ENCODE results near the gene BACH2.

BACH2 gene

GRCh38 chr6:90026216-90026615 lies 270.4 kb downstream of the BACH2 start:
- TF ChIP-seq POLR2AphosphoS5 (IDR thresholded peaks at IDR 0.05; ENCODE audit: low read depth) (no peak), CTCF (IDR thresholded peaks at IDR 0.05; ENCODE audit: insufficient read depth, low read length) (no peak), REST (IDR thresholded peaks at IDR 0.05; ENCODE audit: insufficient replicate concordance, low read depth) (no peak)
- no peak for DNase-seq (ENCODE audit: low read depth in 1 of 2, low spot score in 1 of 2)
- no peak overlapping the region for H3K4me3 ChIP-seq (replicated peaks; ENCODE audit: insufficient read depth, low read length)
- no peak overlapping the region for H3K27ac ChIP-seq (replicated peaks)
- H3K27me3 ChIP-seq (ENCODE audit: insufficient read depth, poor library complexity, severe bottlenecking), result no peaks in the 10 kb centered on the region

GRCh38 chr6:90025523-90026061 lies 271.1 kb downstream of the BACH2 start:
- H3K27ac ChIP-seq (replicated peaks), result no peak overlapping the region
- no peak for TF ChIP-seq POLR2AphosphoS5 (IDR thresholded peaks at IDR 0.05; ENCODE audit: low read depth)
- TF ChIP-seq GABPA (IDR thresholded peaks at IDR 0.05; ENCODE audit: low read depth), result no peak
- H3K27me3 ChIP-seq (ENCODE audit: insufficient read depth, poor library complexity, severe bottlenecking), result no peaks in the 10 kb centered on the region
- H3K4me3 ChIP-seq (replicated peaks; ENCODE audit: insufficient read depth, low read length), result no peak overlapping the region
- no peak for DNase-seq (ENCODE audit: low read depth in 1 of 2, low spot score in 1 of 2)

GRCh38 chr6:90024633-90025032 lies 272.0 kb downstream of the BACH2 start:
- no peak for TF ChIP-seq CTCF (IDR thresholded peaks at IDR 0.05; ENCODE audit: insufficient read depth, low read length)
- no peak for TF ChIP-seq POLR2AphosphoS5 (IDR thresholded peaks at IDR 0.05; ENCODE audit: low read depth)
- no peak for TF ChIP-seq GABPA (IDR thresholded peaks at IDR 0.05; ENCODE audit: low read depth)
- no peak for TF ChIP-seq SPI1 (IDR thresholded peaks at IDR 0.05; ENCODE audit: borderline replicate concordance, low read depth)
- TF ChIP-seq REST (IDR thresholded peaks at IDR 0.05; ENCODE audit: insufficient replicate concordance, low read depth), result no peak
- no peak for DNase-seq (ENCODE audit: low read depth in 1 of 2, low spot score in 1 of 2)
- Histone ChIP-seq H3K27me3 (ENCODE audit: insufficient read depth, poor library complexity, severe bottlenecking) (no peaks in the 10 kb centered on the region), H3K27ac (replicated peaks) (no peak overlapping the region), H3K4me3 (replicated peaks; ENCODE audit: insufficient read depth, low read length) (no peak overlapping the region)

- TF ChIP-seq SPI1 (IDR thresholded peaks at IDR 0.05; ENCODE audit: borderline replicate concordance, low read depth), result no peak
- no peak for TF ChIP-seq CTCF (IDR thresholded peaks at IDR 0.05; ENCODE audit: insufficient read depth, low read length)
- no peak for TF ChIP-seq GABPA (IDR thresholded peaks at IDR 0.05; ENCODE audit: low read depth)
- no peak for TF ChIP-seq POLR2AphosphoS5 (IDR thresholded peaks at IDR 0.05; ENCODE audit: low read depth)
- no peak for TF ChIP-seq REST (IDR thresholded peaks at IDR 0.05; ENCODE audit: insufficient replicate concordance, low read depth)
- Histone ChIP-seq H3K4me3 (replicated peaks; ENCODE audit: insufficient read depth, low read length) (no peak overlapping the region), H3K27me3 (ENCODE audit: insufficient read depth, poor library complexity, severe bottlenecking) (no peaks in the 10 kb centered on the region), H3K27ac (replicated peaks) (no peak overlapping the region)
- DNase-seq (ENCODE audit: low read depth in 1 of 2, low spot score in 1 of 2), result no peak
Measured at GRCh38 chr6:90021711-90022110, 274.9 kb downstream of the BACH2 start.
